Thyroid gland (tissue), 4 donors: ENCODE data around the gene PIM3.

Experiments
- CTCF ChIP-seq, 6 experiments: fragments of 200-600 bp in 3 of 6; fragments of 450-650 bp in 3 of 6; sonication (generic) in 3 of 6; IDR thresholded peaks; one replicate each; pipeline ENCODE4 v1.5.1; 2016 to 2019; ENCODE audit warnings: antibody characterized with exemption in 6 of 6, mild to moderate bottlenecking in 2 of 6, inconsistent platforms in 1 of 6, moderate library complexity in 1 of 6
- POLR2A ChIP-seq, 2 donors: fragments of 450-650 bp; IDR thresholded peaks; one replicate each; pipeline ENCODE4 v1.6.1; 2017; ENCODE audit warnings: antibody characterized with exemption in 2 of 2, mild to moderate bottlenecking in 2 of 2, moderate library complexity in 1 of 2

- no peak for TF ChIP-seq CTCF (IDR thresholded peaks at IDR 0.05)
- peak; percentile 57 to 92 for TF ChIP-seq POLR2A (IDR thresholded peaks at IDR 0.05)
Observed at GRCh38 chr22:49917974-49918910, 42.3 kb upstream of the PIM3 start, which contains the start of the genes ALG12 and CRELD2.
